HCT116 (cell line): ENCODE results near the gene RNF148.

ENCODE experiments used
- CTCF ChIP-seq, 3 experiments: fragments of 200-600 bp in 1 of 3; sonication (generic) in 1 of 3; IDR thresholded peaks in 2 of 3; conservative IDR thresholded peaks in 1 of 3; 2 replicates each; pipeline ENCODE4 v1.5.1; 2012 to 2017; ENCODE audit warnings: low read depth in 2 of 3, low read length in 2 of 3, antibody characterized with exemption in 1 of 3, borderline replicate concordance in 1 of 3, control low read depth in 1 of 3, mild to moderate bottlenecking in 1 of 3, mixed read lengths in 1 of 3, mixed run types in 1 of 3, moderate library complexity in 1 of 3; ENCODE audit not compliant: insufficient read depth in 1 of 3
- EZH2 ChIP-seq: fragments of 200-600 bp; sonication (generic); IDR thresholded peaks from 2 replicates; pipeline ENCODE4 v1.6.1; 2017; ENCODE audit warnings: antibody characterized with exemption, mixed run types
- ZBTB33 ChIP-seq: IDR thresholded peaks from 2 replicates; pipeline ENCODE4 v1.6.1; 2011; ENCODE audit warnings: mild to moderate bottlenecking, low read length, moderate library complexity; ENCODE audit not compliant: insufficient replicate concordance; ENCODE audit errors: extremely low read depth

GRCh38 chr7:122652876-122653275, 49.8 kb downstream of the RNF148 start:
- TF ChIP-seq ZBTB33, result no peak
- TF ChIP-seq CTCF (IDR thresholded peaks at IDR 0.05 in 2 of 3, conservative IDR thresholded peaks at IDR 0.05 in 1 of 3; ENCODE audit: borderline replicate concordance in 1 of 3, insufficient read depth in 1 of 3, low read depth in 2 of 3, low read length in 2 of 3), result no peak
- no peak for TF ChIP-seq EZH2
